Astrocyte of the cerebellum (primary cell): ENCODE results near the gene UBA52.

ENCODE experiments used
- DNase-seq: peaks from one replicate; pipeline ENCODE4 v3.0.0-alpha.2; 2011; ENCODE audit warnings: low read depth
- H3K4me3 ChIP-seq: 2 replicates; pipeline ENCODE4 v1.5.1; 2011; ENCODE audit warnings: mild to moderate bottlenecking, low read depth, low read length, moderate library complexity
- CTCF ChIP-seq: IDR thresholded peaks from 2 replicates; pipeline ENCODE4 v1.5.1; 2012; ENCODE audit warnings: low read length, low read depth, moderate library complexity, mild to moderate bottlenecking; ENCODE audit errors: missing control alignments
- in situ Hi-C: cut with HindIII; loops from 2 replicates; pipeline ENCODE4 v1.10.0; 2017; ENCODE audit warnings: low sequenced_read_pairs

The UBA52 gene

DNA sequence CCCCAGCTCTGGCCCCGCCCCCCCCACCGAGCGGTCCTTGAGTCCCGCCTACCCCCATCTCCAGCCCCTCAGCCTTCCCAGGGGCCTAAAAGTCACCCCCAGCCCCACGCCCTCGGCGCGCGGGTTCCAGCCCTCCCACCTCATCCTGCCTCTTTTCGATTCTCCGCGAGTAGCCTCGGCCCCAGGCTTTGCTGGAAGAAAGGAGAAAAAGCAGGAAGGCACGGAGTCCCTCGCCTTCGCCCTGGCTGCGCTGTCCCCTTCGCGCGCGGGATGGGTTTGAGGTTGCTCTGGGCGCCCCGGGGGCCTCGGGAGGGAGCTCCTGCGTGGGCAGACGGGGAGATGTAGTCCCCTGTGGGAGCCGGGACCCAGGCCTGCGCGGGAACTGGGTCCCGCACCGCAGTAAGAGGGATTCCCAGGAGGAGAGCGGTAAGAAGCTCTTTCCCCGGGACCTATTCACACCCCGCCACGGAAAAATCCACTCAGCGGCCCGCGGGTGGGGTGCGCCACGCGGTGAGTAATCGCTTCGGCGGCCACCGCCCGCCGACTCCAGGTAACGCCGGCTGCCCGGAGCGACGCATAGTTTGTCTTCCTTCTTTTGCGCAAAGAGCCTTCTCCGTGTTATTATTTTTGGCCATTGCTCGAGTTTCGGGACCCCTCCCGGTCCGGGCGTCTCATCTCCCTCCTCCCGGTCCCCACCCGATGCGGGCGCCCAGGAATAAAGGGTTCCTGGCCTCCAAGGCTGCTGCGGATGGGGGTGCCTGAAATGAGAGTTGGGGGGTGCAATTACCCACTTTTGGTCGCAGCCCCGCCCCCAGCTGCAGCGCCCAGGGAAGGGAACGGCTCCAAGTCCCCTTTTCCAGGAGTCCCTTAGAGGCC, 35.8 kb downstream of the UBA52 start:
- no peak for TF ChIP-seq CTCF
- in situ Hi-C loops: no loop called here
- no peak overlapping the region for H3K4me3 ChIP-seq
- DNase-seq: no peak

DNA sequence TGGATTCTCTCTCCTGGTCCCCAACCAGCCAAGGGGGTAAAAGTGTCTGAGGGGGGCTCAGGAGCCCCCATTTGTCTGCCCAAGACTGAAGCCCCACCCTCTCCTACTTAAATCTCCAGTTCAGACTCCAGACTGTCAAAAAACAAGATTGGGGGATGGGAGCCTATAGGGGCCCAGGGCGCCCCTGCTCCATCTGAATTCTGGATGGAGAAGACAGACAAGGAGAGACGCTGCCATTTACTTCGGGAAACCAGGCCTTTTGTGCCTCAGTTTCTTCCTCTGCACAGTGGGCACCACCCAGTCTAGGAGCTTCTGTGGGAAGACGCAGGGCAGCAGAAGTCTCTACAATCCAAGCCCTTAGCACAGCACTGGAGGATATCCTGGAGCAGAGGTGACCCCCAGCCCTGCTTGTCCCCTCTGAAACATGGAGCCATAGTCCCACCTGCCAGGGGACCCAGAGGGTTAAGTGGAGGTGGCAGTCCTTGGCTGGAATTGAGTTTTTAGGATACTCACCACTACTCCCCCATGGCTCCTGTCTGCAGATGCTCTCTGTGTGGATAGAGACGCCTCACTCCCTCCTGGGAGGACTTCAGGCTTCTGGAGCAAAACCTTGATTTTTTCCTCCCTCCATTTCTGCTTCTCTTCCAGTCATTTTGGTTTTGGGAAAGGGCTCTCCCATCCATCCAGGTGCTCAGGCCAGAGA, 36.6 kb downstream of the UBA52 start:
- no peak overlapping the region for H3K4me3 ChIP-seq
- in situ Hi-C loops: no loop called here
- no peak for DNase-seq
- TF ChIP-seq CTCF: no peak

- no peak for DNase-seq
- in situ Hi-C loops: no loop called here
- no peak for TF ChIP-seq CTCF
- no peak overlapping the region for H3K4me3 ChIP-seq
These were observed 37.4 kb downstream of the UBA52 start for GRCh38 chr19:18608805-18609716.

DNA sequence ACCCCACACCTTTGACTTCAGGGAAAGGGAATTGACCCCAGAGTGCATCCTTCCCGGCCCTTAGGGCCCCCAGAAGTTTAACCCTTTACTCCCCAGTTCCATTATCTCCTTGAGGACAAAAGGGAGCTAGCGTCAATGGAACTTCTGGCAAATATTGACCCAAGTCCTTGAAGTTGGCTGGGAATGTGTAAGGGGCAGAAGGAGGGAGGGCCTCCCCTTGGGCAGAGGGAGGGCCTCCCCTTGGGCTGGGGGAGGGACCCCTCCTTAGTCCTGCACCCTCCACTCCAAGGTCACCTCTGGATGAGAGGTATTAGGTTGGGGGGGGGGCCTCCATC, 38.0 kb downstream of the UBA52 start:
- TF ChIP-seq CTCF: no peak
- no peak overlapping the region for H3K4me3 ChIP-seq
- DNase-seq: no peak
- in situ Hi-C loops: no loop called here

DNA sequence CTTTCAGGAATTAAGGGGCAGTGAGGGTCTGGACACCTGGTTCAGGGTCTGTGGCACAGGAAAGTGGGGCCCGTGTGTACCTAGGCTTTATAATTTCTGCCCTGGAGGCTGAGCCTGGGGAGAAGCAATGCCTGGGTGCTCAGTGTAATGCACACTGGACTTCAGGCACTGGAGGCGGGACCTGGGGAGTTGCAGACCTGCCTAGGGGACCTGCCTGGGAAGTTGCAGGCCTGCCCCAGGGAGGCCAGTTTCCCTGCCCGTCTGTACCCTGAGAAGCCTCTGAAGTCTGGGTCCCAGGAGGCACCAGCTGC, 38.5 kb downstream of the UBA52 start:
- no peak for DNase-seq
- no peak for TF ChIP-seq CTCF
- no peak overlapping the region for H3K4me3 ChIP-seq
- in situ Hi-C loops: no loop called here

GRCh38 chr19:18610556-18611326, 39.1 kb downstream of the UBA52 start:
- H3K4me3 ChIP-seq: no peak overlapping the region
- TF ChIP-seq CTCF: no peak
- in situ Hi-C loops: no loop called here

More at GRCh38 chr19:18610556-18611326, 39.1 kb downstream of the UBA52 start:
- DNase-seq: no peak
